AG20443 (cell line): ENCODE data around the gene CNDP2.
A peak's percentile ranks its signal among the peaks of the same experiment; 100 is the strongest.

ENCODE experiments used
- DNase-seq: peaks from one replicate; pipeline ENCODE4 v3.0.0; 2012; ENCODE audit warnings: low spot score, mixed read lengths

The CNDP2 gene

GRCh38 chr18:74495581-74496507 lies at the start of gene CNDP2:
Gene CNDP2 (plus strand): TSS chr18:74496363. CDS start chr18:74499974, 3,611 bp downstream.
- peak; percentile 98 for DNase-seq

GRCh38 chr18:74446631-74447403 lies 49.3 kb upstream of the CNDP2 start:
- DNase-seq, result no peak

- no peak for DNase-seq
These were observed 48.6 kb upstream of the CNDP2 start for GRCh38 chr18:74447404-74448152.

GRCh38 chr18:74450626-74451025 lies 45.5 kb upstream of the CNDP2 start:
- no peak for DNase-seq

GRCh38 chr18:74451148-74451547 lies 45.0 kb upstream of the CNDP2 start:
- no peak for DNase-seq

GRCh38 chr18:74453016-74453566 lies 43.1 kb upstream of the CNDP2 start:
- no peak for DNase-seq

- DNase-seq, result no peak
These were observed 42.4 kb upstream of the CNDP2 start for GRCh38 chr18:74453642-74454198.

- no peak for DNase-seq
These were observed 41.8 kb upstream of the CNDP2 start for GRCh38 chr18:74454279-74454751.

GRCh38 chr18:74455386-74455785 lies 40.8 kb upstream of the CNDP2 start:
- no peak for DNase-seq

GRCh38 chr18:74456017-74456348 lies 40.2 kb upstream of the CNDP2 start:
- DNase-seq, result no peak

- DNase-seq, result no peak
These were observed 39.7 kb upstream of the CNDP2 start for GRCh38 chr18:74456349-74457042.

- DNase-seq, result peak; percentile 29
These were observed 39.0 kb upstream of the CNDP2 start, which contains the start of gene DIPK1C for GRCh38 chr18:74457043-74457724. Gene DIPK1C (minus strand): TSS chr18:74457308. CDS start chr18:74457259, 49 bp downstream.

- DNase-seq, result no peak
These were observed 38.3 kb upstream of the CNDP2 start for GRCh38 chr18:74457725-74458421.

GRCh38 chr18:74459889-74460288 lies 36.3 kb upstream of the CNDP2 start:
- DNase-seq, result no peak

- DNase-seq, result no peak
These were observed 35.3 kb upstream of the CNDP2 start for GRCh38 chr18:74460825-74461224.

GRCh38 chr18:74463254-74463653 lies 32.9 kb upstream of the CNDP2 start:
- no peak for DNase-seq

- DNase-seq, result no peak
These were observed 32.2 kb upstream of the CNDP2 start for GRCh38 chr18:74463983-74464382.

GRCh38 chr18:74465775-74466174 lies 30.4 kb upstream of the CNDP2 start:
- DNase-seq, result no peak

GRCh38 chr18:74468547-74469061 lies 27.6 kb upstream of the CNDP2 start:
- no peak for DNase-seq
